ENCODE results near the gene CYB561.
A peak's percentile ranks its signal among the peaks of the same experiment; 100 is the strongest.
"Not testable (repeated sequence)": the region's sequence is repeated elsewhere in the genome, so short reads cannot be mapped to it uniquely, and the experiment has no call there.

Gene CYB561

DNA sequence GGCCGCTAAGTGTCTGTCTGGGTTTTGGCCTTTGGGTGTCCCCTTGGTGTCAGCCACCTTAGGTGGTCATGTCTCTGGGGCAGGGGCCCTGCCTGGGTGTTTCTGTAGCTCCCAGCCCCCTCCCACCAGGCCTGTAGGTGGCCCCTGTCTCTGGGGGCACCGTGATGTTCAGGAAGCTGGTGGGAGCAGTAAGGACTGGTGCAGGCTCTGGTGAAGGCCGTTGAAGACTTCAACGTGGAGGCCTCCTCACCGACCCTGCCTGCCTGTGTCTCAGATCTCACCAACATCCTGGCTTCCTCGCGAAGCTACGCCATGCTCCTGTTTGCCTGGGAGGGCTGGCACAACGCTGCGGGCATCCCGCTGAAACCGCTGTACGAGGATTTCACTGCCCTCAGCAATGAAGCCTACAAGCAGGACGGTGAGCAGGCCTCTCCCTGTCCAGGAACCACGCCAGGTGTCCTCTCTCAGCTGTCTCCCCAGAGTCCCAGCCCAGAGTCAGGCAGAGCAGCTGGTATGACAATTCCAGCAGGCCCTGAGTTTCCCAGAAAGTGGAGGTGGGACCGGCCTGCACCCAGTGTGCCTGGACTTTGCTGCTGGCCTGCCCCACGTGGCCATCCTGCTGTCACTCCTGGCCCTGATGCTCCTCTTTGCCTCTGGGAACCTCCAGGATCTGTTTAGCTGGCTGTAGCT lies 33.5 kb upstream of the CYB561 start:
- no peak for DNase-seq (ENCODE audit: low read depth)

GRCh38 chr17:63478814-63479494 lies 32.8 kb upstream of the CYB561 start:
- DNase-seq (ENCODE audit: low read depth): peak; percentile 66

DNA sequence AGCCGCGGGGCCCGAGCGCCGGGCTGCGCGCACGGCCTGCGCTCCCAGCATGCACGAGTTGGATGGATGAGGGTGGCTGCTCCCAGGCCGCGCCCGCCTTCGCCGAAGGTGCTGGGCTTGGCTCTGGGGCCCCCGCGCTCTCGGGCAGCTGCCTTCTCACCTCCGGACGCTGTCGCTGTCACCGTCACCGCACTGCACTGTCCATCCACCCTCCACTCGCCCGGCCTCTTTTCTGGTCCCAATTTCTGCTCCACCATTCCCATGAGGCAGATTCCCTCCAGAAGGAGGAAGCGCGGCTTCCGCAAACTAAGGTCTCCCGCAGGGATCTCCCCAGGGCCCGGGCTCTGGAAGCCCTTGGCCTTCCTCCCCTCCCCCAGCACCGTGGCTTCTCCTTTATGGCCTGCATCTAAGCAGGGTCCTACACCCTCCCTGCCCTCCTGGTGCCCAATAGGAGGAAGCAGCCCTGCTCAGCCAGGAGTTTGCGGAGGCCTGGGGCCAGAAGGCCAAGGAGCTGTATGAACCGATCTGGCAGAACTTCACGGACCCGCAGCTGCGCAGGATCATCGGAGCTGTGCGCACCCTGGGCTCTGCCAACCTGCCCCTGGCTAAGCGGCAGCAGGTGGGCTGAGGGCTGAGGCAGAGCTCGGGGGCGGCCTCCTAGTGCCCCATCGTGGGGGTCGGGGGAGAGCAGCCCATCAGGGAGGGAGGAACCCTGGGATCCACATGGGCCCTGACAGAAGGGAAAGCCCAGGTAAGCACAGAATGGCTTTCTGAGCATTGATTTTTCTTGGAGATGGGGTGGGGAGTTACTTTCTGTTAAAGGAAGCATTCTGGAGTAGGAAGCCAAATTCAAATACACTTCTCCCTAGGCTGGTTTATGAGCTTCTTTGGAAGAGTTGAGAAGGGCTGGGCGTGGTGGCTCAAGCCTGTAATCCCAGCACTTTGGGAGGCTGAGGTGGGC lies 31.7 kb upstream of the CYB561 start:
- no peak for DNase-seq (ENCODE audit: low read depth)

- peak; percentile 27 for DNase-seq (ENCODE audit: low read depth)
These were observed 30.9 kb upstream of the CYB561 start, which contains the start of gene ACE for GRCh38 chr17:63476854-63477479. TSS of gene ACE (plus strand) at chr17:63477061. CDS start at chr17:63477095, 34 bp downstream.

GRCh38 chr17:63476459-63476853 lies 30.4 kb upstream of the CYB561 start:
- no peak for DNase-seq (ENCODE audit: low read depth)

GRCh38 chr17:63475491-63476412 lies 29.6 kb upstream of the CYB561 start:
- no peak for DNase-seq (ENCODE audit: low read depth)

GRCh38 chr17:63474586-63475460 lies 28.7 kb upstream of the CYB561 start:
- no peak for DNase-seq (ENCODE audit: low read depth)

DNA sequence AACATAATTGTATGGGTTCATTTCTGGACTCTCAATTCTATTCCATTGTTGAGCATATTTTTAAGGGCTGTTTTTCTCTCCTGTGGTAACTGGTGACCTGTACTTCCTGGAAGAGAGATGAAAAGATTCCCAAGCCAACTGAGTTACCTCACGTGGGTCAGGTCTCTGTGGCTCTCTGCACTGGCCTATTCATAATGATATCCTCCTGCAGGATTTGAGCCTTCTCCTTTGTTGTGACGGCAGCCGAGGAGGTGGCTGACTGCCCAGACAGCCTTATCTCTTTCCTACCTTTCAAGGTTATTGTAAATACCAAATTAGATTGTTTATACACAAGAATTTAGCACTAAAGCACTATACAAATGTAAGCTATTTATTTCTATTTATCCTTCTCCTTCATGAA lies 28.1 kb upstream of the CYB561 start:
- DNase-seq (ENCODE audit: low read depth): no peak

DNA sequence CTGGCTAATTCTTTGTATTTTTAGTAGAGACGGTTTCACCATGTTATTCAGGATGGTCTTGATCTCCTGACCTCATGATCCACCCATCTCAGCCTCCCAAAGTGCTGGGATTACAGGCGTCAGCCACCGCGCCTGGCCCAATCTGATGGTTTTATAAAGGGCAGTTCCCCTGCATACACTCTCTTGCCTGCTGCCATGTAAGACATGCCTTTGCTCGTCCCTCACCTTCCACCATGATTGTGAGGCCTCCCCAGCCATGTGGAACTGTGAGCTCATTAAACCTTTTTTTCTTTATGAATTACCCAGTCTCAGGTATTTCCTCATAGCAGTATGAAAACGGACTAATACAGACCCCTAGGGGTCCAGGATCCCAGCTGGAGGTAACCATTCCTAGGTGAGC lies 22.0 kb upstream of the CYB561 start:
- DNase-seq (ENCODE audit: low read depth): not testable (repeated sequence)

GRCh38 chr17:63464691-63465236 lies 18.7 kb upstream of the CYB561 start:
- DNase-seq (ENCODE audit: low read depth): no peak

- DNase-seq (ENCODE audit: low read depth): no peak
These were observed 17.7 kb upstream of the CYB561 start for GRCh38 chr17:63463771-63464170.

GRCh38 chr17:63460018-63460417 lies 13.9 kb upstream of the CYB561 start:
- no peak for DNase-seq (ENCODE audit: low read depth)

GRCh38 chr17:63458478-63458877 lies 12.4 kb upstream of the CYB561 start:
- DNase-seq (ENCODE audit: low read depth): no peak

- no peak for DNase-seq (ENCODE audit: low read depth)
These were observed 9.3 kb upstream of the CYB561 start for GRCh38 chr17:63455417-63455816.

DNA sequence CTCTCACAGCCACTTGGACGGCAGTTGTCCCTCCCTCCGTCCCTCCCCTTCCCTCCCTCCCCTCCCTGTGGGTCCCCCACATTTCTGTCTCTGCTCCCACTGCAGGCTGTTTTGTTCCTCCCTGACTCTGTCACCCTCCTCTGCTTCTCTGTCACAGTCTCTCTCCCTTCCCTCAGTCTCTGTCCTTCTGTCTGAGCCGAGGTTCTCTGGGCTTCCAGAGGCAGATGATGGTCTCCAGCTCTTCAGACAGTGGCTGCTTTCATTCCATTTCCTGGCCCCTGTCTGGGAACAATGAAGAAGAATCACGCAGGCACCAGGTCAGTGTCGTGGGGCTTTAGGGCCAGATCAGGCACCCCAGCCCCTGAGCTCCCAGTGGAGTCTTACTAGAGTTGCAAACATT lies 8.8 kb upstream of the CYB561 start:
- no peak for DNase-seq (ENCODE audit: low read depth)

DNA sequence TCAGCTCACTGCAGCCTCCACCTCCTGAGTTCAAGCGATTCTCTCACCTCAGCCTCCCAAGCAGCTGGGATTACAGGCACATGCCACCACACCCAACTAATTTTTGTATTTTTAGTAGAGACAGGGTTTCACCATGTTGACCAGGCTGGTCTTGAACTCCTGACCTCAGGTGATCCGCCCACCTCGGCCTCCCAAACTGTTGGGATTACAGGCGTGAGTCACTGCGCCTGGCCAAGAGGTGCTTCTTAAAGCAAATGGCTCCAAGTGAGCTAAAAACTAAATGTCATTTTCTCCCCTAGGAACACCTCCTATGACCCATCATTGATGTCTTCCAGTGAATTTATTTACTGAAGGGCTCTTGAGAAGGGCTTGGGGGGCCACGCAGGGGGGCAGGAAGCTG lies 8.3 kb upstream of the CYB561 start:
- DNase-seq (ENCODE audit: low read depth): not testable (repeated sequence)

DNA sequence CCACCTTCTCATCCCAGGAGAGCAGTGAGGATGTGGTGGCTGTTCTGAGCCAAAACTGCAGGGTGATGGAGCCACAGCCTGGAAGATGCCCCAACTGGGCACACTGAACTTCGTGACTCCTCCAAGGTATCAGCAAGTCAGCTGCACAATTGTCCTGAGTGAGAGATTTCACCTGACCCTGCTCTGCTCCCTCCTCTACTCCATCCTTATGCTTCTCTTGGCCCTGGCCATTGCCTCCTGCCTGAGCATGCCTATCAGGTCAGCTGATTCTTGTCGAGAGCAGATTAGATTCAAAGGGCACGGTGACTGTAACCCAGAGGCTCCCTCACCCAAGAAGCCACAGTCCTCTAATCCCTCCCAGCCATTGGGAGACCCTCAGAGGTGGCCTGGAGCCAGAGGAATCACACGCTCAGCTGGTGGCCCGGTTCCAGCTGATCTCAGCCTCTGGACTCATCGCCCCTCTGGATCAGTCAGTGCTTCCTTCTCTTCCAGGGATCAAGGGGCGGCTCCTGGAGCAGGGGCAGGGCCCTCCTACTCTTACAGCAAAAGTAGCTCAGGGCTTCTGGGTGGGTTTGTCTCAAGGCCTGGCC lies 7.0 kb upstream of the CYB561 start:
- no peak for DNase-seq (ENCODE audit: low read depth)

GRCh38 chr17:63452046-63452961 lies 6.2 kb upstream of the CYB561 start:
- DNase-seq (ENCODE audit: low read depth): no peak
